Activated naive CD4-positive, alpha-beta T cell treated with anti-CD3 and anti-CD28 coated beads, Interleukin-2, amount 50 U/mL, for 24 hours (primary cell): ENCODE data around the gene TNIP3.
A peak's percentile ranks its signal among the peaks of the same experiment; 100 is the strongest.

ENCODE experiments used
- H3K27ac Mint-ChIP-seq: one replicate; pipeline ENCODE4 v1.8.0; 2021; ENCODE audit warnings: mild to moderate bottlenecking, mixed read lengths
- H3K27me3 Mint-ChIP-seq: one replicate; pipeline ENCODE4 v1.8.0; 2021; ENCODE audit warnings: mixed read lengths
- H3K36me3 Mint-ChIP-seq: one replicate; pipeline ENCODE4 v1.8.0; 2021; ENCODE audit warnings: mixed read lengths
- H3K4me1 Mint-ChIP-seq: one replicate; pipeline ENCODE4 v1.8.0; 2021; ENCODE audit warnings: mixed read lengths
- H3K4me3 Mint-ChIP-seq: one replicate; pipeline ENCODE4 v1.8.0; 2021; ENCODE audit warnings: mild to moderate bottlenecking, mixed read lengths
- H3K9me3 Mint-ChIP-seq: one replicate; pipeline ENCODE4 v1.8.0; 2021; ENCODE audit warnings: mixed read lengths

The TNIP3 gene

DNA sequence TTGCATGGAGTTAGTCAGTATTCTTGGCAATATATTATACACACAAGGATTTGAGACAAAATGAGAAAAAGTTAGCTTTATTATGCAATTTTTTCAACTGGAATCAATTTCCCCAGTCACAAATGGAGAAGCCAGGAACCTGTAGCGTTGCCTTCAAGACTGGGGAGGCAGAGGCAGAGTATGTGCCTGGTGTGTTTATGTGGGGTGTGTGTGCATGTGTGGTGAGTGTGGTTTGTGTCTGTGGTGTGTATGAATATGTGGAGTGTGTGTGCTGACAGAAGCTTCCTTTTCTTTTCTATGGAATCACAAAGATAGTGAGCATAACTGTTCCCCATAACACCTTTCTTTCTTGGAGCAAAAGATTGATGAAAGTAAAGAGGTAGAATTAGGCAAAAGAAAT, 37.0 kb downstream of the TNIP3 start:
- no peak overlapping the region for H3K27ac Mint-ChIP-seq

GRCh38 chr4:121126449-121127006, 37.6 kb downstream of the TNIP3 start:
- H3K4me3 Mint-ChIP-seq = no peak overlapping the region
- peaks cover 40% of the 10 kb centered on the region for H3K4me1 Mint-ChIP-seq
- H3K27me3 Mint-ChIP-seq = no peaks in the 10 kb centered on the region
- H3K36me3 Mint-ChIP-seq = peaks cover 5% of the 10 kb centered on the region
- peak overlapping the region; percentile 60 for H3K27ac Mint-ChIP-seq
- H3K9me3 Mint-ChIP-seq = no peaks in the 10 kb centered on the region

More for the DNA sequence above, 37.0 kb downstream of the TNIP3 start:
- Mint-ChIP-seq H3K9me3 (no peaks in the 10 kb centered on the region), H3K4me1 (peaks cover 40% of the 10 kb centered on the region), H3K36me3 (peaks cover 5% of the 10 kb centered on the region), H3K27me3 (no peaks in the 10 kb centered on the region), H3K4me3 (no peak overlapping the region)

DNA sequence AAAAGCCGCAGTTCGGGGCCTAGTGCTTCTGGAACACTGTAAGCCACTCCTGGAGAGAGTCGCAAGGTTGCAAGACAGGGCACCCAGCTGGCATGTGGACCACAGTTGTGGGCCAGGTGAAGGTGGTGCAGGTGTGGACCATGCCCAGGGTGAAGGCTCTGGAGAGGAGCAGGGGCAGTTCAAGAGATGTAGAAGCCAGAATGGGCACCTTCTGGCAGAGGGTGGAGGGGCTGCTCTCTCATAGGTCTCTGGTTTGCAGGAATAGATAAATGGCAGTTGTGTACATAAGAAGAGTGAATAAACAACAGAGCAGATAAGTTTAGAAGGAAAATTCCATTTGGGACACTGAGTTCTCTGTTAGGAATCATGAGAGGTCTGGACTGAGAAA, 38.6 kb downstream of the TNIP3 start:
- no peaks in the 10 kb centered on the region for H3K27me3 Mint-ChIP-seq
- H3K9me3 Mint-ChIP-seq = no peaks in the 10 kb centered on the region
- peaks cover 5% of the 10 kb centered on the region for H3K36me3 Mint-ChIP-seq
- no peak overlapping the region for H3K4me3 Mint-ChIP-seq
- H3K4me1 Mint-ChIP-seq = peaks cover 45% of the 10 kb centered on the region
- H3K27ac Mint-ChIP-seq = no peak overlapping the region

DNA sequence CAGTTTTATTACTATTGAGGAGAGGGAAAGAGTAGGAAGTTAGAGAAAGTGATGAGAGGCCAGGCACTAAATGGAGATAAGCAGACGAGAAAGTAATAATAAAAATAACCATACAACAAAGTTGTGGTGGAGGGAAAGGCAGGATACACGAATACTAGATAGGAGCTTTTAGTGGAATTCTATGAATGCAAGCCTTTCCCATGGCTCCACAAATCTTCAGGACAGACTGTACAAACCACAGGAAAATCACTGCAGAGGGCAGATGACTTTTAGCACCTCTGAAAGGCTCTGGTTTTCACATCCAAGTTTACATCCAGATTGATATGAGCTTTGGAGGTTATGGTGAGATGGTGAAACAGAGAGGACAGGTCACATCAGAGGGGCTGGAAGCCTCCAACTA, 41.5 kb downstream of the TNIP3 start:
- Mint-ChIP-seq H3K36me3 (peaks cover 3% of the 10 kb centered on the region), H3K4me1 (peaks cover 47% of the 10 kb centered on the region), H3K27me3 (no peaks in the 10 kb centered on the region), H3K27ac (no peak overlapping the region), H3K9me3 (no peaks in the 10 kb centered on the region), H3K4me3 (no peak overlapping the region)

- Mint-ChIP-seq H3K36me3 (no peaks in the 10 kb centered on the region), H3K4me1 (peaks cover 24% of the 10 kb centered on the region), H3K27me3 (no peaks in the 10 kb centered on the region), H3K9me3 (no peaks in the 10 kb centered on the region), H3K4me3 (no peak overlapping the region), H3K27ac (no peak overlapping the region)
These were observed 44.4 kb downstream of the TNIP3 start for GRCh38 chr4:121119715-121120114.

GRCh38 chr4:121118344-121118743, 45.8 kb downstream of the TNIP3 start:
- Mint-ChIP-seq H3K36me3 (no peaks in the 10 kb centered on the region), H3K4me1 (peaks cover 29% of the 10 kb centered on the region), H3K4me3 (no peak overlapping the region), H3K9me3 (no peaks in the 10 kb centered on the region), H3K27ac (no peak overlapping the region), H3K27me3 (no peaks in the 10 kb centered on the region)

- no peaks in the 10 kb centered on the region for H3K36me3 Mint-ChIP-seq
These were observed 49.4 kb downstream of the TNIP3 start for GRCh38 chr4:121114756-121115155.

GRCh38 chr4:121112530-121112929, 51.6 kb downstream of the TNIP3 start:
- Mint-ChIP-seq H3K36me3 (no peaks in the 10 kb centered on the region), H3K9me3 (no peaks in the 10 kb centered on the region), H3K4me1 (peaks cover 18% of the 10 kb centered on the region), H3K4me3 (no peak overlapping the region), H3K27ac (no peak overlapping the region), H3K27me3 (no peaks in the 10 kb centered on the region)

More at GRCh38 chr4:121114756-121115155, 49.4 kb downstream of the TNIP3 start:
- no peak overlapping the region for H3K27ac Mint-ChIP-seq
- H3K27me3 Mint-ChIP-seq = no peaks in the 10 kb centered on the region
- H3K9me3 Mint-ChIP-seq = no peaks in the 10 kb centered on the region
- H3K4me1 Mint-ChIP-seq = peaks cover 27% of the 10 kb centered on the region
- H3K4me3 Mint-ChIP-seq = no peak overlapping the region

GRCh38 chr4:121108557-121108956, 55.6 kb downstream of the TNIP3 start:
- H3K36me3 Mint-ChIP-seq = peaks cover 3% of the 10 kb centered on the region
- peaks cover 15% of the 10 kb centered on the region for H3K9me3 Mint-ChIP-seq
- H3K27ac Mint-ChIP-seq = no peak overlapping the region
- no peaks in the 10 kb centered on the region for H3K27me3 Mint-ChIP-seq
- H3K4me1 Mint-ChIP-seq = peaks cover 13% of the 10 kb centered on the region
- H3K4me3 Mint-ChIP-seq = no peak overlapping the region

DNA sequence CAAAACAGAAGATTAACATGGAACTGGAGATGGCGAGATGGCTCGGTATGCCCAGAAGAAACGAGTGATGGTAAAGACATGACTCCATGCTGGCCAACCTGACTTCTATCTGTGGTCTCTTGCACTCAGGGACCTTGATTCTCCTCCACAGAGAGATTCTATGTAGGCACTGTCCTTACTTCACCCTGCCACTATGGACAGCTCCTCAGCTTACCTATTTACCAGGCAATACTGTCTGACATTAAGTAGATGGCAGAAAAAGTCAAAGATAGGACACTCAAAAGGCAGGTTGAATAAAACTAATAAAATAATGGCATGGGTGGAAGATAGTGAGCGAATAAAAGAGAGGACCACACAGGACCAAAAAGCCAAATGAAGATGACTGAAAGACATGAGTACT, 56.6 kb downstream of the TNIP3 start:
- H3K27ac Mint-ChIP-seq = no peak overlapping the region
- peaks cover 15% of the 10 kb centered on the region for H3K9me3 Mint-ChIP-seq
- H3K36me3 Mint-ChIP-seq = peaks cover 3% of the 10 kb centered on the region
- H3K4me1 Mint-ChIP-seq = peaks cover 8% of the 10 kb centered on the region
- H3K27me3 Mint-ChIP-seq = no peaks in the 10 kb centered on the region
- no peak overlapping the region for H3K4me3 Mint-ChIP-seq

DNA sequence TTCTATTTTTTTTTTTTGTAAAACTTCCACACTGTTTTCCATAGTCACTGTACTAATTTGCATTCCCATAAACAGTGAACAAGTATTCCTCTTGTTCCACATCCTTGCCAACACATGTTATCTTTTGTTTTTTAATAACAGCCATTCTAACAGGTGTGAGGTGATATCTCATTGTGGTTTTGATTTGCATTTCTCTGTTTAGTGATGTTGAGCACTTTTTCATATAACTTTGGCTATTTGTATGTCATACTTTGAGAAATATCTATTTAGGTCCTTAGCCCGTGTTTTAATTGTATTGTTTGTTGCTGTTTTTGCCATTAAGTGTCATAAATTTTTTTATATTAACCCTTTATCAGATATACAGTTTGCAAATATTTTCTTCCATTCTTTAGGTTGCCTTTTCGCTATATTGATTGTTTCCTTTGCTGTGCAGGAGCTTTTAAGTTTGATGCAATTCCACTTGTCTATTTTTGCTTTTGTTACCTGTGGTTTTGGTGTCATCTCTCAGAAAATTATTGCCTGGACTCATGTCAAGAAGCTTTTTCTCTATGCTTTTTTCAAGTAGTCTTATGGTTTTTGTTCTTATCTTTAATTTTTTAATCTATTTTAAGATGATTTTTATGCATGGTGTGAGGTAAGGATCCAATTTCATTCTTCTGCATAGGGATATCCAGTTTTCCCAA, 63.9 kb downstream of the TNIP3 start:
- peaks cover 9% of the 10 kb centered on the region for H3K9me3 Mint-ChIP-seq
- H3K36me3 Mint-ChIP-seq = peaks cover 1% of the 10 kb centered on the region

GRCh38 chr4:121098266-121098665, 65.9 kb downstream of the TNIP3 start:
- Mint-ChIP-seq H3K27ac (no peak overlapping the region), H3K36me3 (no peaks in the 10 kb centered on the region), H3K27me3 (no peaks in the 10 kb centered on the region), H3K4me1 (no peaks in the 10 kb centered on the region), H3K4me3 (no peak overlapping the region), H3K9me3 (no peaks in the 10 kb centered on the region)

More for the DNA sequence above, 63.9 kb downstream of the TNIP3 start:
- H3K4me3 Mint-ChIP-seq = no peak overlapping the region
- no peaks in the 10 kb centered on the region for H3K4me1 Mint-ChIP-seq
- H3K27me3 Mint-ChIP-seq = no peaks in the 10 kb centered on the region
- H3K27ac Mint-ChIP-seq = no peak overlapping the region

DNA sequence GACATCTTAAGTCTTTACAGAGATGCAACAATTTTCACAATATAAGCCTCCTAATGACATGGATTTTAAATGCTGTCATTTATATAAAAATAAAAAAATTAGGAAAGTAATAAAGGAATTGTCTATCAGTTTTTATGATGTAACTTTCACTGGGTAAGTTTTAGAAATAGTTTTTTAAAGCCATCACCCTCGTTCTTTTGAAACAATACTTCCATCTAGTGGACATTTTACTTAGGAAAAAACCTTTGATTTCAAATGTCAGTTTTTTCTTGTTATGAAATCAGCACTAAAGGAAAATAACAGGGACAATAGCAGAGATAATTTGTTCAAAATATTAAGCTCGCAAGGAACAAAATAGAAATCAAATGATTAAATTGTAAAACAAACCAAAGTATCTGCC, 67.5 kb downstream of the TNIP3 start:
- no peaks in the 10 kb centered on the region for H3K36me3 Mint-ChIP-seq
- no peaks in the 10 kb centered on the region for H3K4me1 Mint-ChIP-seq
- H3K4me3 Mint-ChIP-seq = no peak overlapping the region
- no peak overlapping the region for H3K27ac Mint-ChIP-seq
- H3K9me3 Mint-ChIP-seq = no peaks in the 10 kb centered on the region
- H3K27me3 Mint-ChIP-seq = no peaks in the 10 kb centered on the region

DNA sequence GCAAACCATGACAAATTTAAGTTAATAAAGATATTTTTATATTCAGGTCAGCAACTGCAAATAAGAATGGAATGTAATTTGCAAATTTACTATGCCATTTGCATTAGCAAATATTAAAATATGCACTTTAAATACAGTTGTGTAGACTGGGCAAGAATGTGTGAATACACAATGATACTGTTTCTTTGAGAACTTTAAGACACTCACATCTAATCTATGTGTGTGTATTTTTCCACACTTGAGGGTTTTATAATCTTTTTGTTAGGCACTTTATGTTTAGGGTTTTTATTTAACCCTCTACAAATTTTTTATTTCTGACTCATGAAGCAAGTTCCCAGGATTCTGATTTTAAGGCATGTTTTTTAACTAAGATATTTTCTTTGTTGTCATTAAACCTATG, 67.9 kb downstream of the TNIP3 start:
- no peaks in the 10 kb centered on the region for H3K27me3 Mint-ChIP-seq
- no peaks in the 10 kb centered on the region for H3K36me3 Mint-ChIP-seq
- no peak overlapping the region for H3K27ac Mint-ChIP-seq
- no peaks in the 10 kb centered on the region for H3K9me3 Mint-ChIP-seq
- no peaks in the 10 kb centered on the region for H3K4me1 Mint-ChIP-seq
- no peak overlapping the region for H3K4me3 Mint-ChIP-seq

DNA sequence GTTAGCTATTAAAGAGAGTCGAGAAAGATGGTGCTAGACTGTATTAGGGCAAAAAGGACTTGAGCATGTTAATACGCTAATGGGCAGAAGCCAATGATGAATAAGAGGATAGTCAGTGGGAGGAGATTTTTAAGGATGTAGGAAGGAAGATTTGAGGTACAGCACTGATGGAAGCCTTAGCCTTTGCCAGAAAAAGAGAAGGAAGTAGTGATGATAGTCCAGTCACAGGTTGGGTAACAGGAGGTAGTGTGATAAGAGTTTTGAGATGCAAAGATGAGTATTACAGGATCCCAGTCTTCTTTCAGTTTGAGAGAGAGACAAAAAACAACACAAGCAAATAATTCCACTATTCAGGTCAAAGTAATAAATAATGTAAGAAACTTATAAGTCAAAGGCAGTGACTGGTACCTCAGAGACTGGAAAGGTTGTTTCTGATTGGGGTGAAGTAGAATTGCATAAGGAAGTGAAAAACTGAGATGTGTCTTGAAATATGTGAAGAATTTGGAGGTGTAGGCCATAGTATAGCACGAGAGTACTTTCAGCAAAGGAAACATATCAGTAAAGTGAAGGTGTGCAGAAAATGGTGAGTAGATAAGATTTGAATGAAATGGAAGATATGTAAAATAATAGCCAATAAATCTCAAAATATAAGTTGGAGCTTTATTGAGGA, 69.7 kb downstream of the TNIP3 start:
- Mint-ChIP-seq H3K4me1 (no peaks in the 10 kb centered on the region), H3K4me3 (no peak overlapping the region), H3K9me3 (no peaks in the 10 kb centered on the region), H3K36me3 (no peaks in the 10 kb centered on the region), H3K27me3 (no peaks in the 10 kb centered on the region), H3K27ac (no peak overlapping the region)

- Mint-ChIP-seq H3K27ac (no peak overlapping the region), H3K4me1 (no peaks in the 10 kb centered on the region), H3K4me3 (no peak overlapping the region), H3K36me3 (no peaks in the 10 kb centered on the region), H3K9me3 (no peaks in the 10 kb centered on the region), H3K27me3 (no peaks in the 10 kb centered on the region)
These were observed 70.9 kb downstream of the TNIP3 start for GRCh38 chr4:121093261-121093660.
